Testis (tissue), 2 donors: ENCODE measurements around the gene SBK2.
"Not testable (repeated sequence)": the region's sequence is repeated elsewhere in the genome, so short reads cannot be mapped to it uniquely, and the experiment has no call there.

Source experiments
- CTCF ChIP-seq, 3 experiments: fragments of 450-650 bp in 2 of 3; fragments of 200-600 bp in 1 of 3; sonication (generic) in 1 of 3; IDR thresholded peaks; one replicate each; pipeline ENCODE4 v1.5.1; 2016 to 2019; ENCODE audit warnings: antibody characterized with exemption in 3 of 3, mild to moderate bottlenecking in 2 of 3, moderate library complexity in 1 of 3
- POLR2A ChIP-seq: fragments of 450-650 bp; IDR thresholded peaks from one replicate; pipeline ENCODE4 v1.6.1; 2017; ENCODE audit warnings: antibody characterized with exemption, mild to moderate bottlenecking, moderate library complexity

DNA sequence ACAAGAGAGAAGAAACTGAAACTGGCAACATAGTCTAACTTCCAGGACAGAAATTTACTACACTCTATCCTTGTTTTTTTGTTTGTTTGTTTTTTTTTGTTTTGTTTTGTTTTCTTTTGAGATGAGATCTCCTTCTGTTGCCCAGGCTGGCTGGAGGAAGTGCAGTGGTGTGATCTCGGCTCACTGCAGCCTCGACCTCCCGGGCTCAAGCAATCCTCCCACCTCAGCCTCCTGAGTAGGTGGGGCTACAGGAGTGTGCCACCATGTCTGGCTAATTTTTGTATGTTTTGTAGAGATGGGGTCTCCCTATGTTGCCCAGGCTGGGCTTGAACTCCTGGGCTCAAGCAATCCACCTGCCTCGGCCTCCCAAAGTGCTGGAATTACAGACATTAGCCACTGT, 45.4 kb upstream of the SBK2 start:
- TF ChIP-seq CTCF (IDR thresholded peaks at IDR 0.05); POLR2A: not testable (repeated sequence)
